ENCODE results near the gene ERGIC3.

DNA sequence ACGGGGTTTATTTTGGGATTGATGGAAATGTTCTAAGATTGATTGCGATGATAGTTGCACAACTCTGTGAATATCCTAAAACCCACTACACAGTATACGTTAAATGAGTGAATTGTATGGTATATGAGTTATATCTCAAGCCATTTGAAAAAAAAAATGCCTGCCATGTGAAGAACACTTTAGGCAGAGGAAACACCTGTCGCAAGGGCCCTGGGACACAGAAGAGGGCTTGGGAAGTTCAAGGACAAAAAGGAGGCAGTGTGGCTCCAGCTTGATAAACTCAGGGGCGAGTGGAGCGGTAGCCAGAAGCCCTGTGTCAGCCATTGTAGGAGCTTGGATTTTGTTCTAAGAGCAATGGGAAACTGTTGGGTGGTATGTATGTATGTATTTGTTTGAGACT is 49.5 kb upstream of the ERGIC3 start:
- TF ChIP-seq, protein P1, sequence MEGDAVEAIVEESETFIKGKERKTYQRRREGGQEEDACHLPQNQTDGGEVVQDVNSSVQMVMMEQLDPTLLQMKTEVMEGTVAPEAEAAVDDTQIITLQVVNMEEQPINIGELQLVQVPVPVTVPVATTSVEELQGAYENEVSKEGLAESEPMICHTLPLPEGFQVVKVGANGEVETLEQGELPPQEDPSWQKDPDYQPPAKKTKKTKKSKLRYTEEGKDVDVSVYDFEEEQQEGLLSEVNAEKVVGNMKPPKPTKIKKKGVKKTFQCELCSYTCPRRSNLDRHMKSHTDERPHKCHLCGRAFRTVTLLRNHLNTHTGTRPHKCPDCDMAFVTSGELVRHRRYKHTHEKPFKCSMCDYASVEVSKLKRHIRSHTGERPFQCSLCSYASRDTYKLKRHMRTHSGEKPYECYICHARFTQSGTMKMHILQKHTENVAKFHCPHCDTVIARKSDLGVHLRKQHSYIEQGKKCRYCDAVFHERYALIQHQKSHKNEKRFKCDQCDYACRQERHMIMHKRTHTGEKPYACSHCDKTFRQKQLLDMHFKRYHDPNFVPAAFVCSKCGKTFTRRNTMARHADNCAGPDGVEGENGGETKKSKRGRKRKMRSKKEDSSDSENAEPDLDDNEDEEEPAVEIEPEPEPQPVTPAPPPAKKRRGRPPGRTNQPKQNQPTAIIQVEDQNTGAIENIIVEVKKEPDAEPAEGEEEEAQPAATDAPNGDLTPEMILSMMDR (IDR thresholded peaks at IDR 0.05) = no peak
- TF ChIP-seq POLR2A (IDR thresholded peaks at IDR 0.05) (no peak), EP300 (IDR thresholded peaks at IDR 0.05) (no peak)
